ENCODE results near the gene SERINC1. TPM values are rescaled to one million over a fixed set of nuclear protein-coding genes. Genes with fewer than 3 reads are reported as not detected.

SERINC1 gene
- total RNA-seq, 3 donors from 2014 or later (not counting 1 experiment from before 2014, with no cell fraction given) = 124 to 131 (median 128) TPM

DNA sequence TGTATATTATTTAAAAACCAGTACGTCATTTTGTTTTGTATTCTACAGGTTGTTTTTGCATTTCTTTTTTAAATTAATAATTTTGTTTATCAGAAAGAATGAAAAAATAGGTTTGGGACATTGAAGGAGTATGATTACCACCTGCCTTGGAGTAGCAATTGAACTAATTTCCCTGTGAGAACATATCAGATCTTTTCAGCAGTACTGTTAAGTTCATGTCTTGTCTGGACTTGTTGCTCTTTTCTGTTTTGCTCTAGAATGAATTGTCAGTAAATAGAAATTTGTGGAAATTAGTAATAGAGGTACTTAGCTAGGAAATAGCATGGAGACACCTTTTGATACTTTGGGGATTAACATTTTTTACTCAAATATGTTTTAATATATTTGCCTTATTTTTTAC, 47.9 kb downstream of the SERINC1 start:
- Histone ChIP-seq H3K4me3 (ENCODE audit: low read length) (no peak overlapping the region), H3K27ac (ENCODE audit: low read length) (no peak overlapping the region), H3K27me3 (ENCODE audit: control insufficient read depth, insufficient read depth, low read length) (no peaks in the 10 kb centered on the region), H3K9me3 (ENCODE audit: control insufficient read depth, insufficient read depth, low read length) (no peaks in the 10 kb centered on the region), H3K4me1 (ENCODE audit: control insufficient read depth, insufficient read depth, low read length) (no peaks in the 10 kb centered on the region), H3K36me3 (ENCODE audit: control insufficient read depth, insufficient read depth, low read length) (peaks cover 47% of the 10 kb centered on the region)
- Mint-ChIP-seq H3K36me3 (peaks cover 18% of the 10 kb centered on the region), H3K4me1 (no peaks in the 10 kb centered on the region), H3K27ac (no peak overlapping the region), H3K4me3 (no peak overlapping the region), H3K27me3 (ENCODE audit: low read depth in 2 of 2) (no peaks in the 10 kb centered on the region), H3K9me3 (no peaks in the 10 kb centered on the region)
- intact Hi-C loops (cut with micrococcal nuclease) = no loop called here
- DNase-seq (no peak), ATAC-seq (no peak)
- no CpG with 5 or more reads among the region's 1 CpG for WGBS (ENCODE audit: insufficient coverage)
- TF ChIP-seq, protein P1, sequence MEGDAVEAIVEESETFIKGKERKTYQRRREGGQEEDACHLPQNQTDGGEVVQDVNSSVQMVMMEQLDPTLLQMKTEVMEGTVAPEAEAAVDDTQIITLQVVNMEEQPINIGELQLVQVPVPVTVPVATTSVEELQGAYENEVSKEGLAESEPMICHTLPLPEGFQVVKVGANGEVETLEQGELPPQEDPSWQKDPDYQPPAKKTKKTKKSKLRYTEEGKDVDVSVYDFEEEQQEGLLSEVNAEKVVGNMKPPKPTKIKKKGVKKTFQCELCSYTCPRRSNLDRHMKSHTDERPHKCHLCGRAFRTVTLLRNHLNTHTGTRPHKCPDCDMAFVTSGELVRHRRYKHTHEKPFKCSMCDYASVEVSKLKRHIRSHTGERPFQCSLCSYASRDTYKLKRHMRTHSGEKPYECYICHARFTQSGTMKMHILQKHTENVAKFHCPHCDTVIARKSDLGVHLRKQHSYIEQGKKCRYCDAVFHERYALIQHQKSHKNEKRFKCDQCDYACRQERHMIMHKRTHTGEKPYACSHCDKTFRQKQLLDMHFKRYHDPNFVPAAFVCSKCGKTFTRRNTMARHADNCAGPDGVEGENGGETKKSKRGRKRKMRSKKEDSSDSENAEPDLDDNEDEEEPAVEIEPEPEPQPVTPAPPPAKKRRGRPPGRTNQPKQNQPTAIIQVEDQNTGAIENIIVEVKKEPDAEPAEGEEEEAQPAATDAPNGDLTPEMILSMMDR (IDR thresholded peaks at IDR 0.05) = no peak

DNA sequence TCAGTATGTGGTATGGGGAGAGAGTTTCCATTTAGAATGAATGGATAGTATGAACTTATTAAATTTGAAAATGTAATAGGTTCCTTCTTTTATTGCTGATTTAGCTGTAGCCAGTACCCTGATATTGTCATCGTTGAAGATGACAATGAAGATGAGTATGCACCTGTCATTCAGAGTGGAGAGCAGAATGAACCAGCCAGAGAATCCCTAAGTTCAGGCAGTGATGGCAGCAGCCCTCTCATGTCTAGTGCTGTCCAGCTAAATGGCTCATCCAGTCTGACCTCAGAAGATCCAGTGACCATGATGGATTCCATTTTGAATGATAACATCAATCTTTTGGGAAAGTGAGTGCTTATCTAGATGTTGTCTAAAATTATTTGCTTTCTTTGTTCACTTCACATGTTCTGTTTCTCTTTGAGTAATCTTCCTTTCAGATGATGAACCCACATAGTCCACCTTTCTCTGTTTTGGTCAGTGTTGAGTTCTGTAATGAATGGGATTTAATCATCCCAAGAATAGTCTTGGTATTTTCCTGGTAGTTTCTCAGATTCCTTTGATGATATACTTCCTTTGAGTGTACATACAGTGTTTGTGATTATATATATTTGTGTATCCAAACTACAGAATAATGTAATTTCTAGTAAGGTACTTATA, 48.9 kb downstream of the SERINC1 start:
- H3K27ac Mint-ChIP-seq = no peak overlapping the region
- WGBS (ENCODE audit: insufficient coverage) = 83% methylated on average over 1 of the region's 1 CpG

DNA sequence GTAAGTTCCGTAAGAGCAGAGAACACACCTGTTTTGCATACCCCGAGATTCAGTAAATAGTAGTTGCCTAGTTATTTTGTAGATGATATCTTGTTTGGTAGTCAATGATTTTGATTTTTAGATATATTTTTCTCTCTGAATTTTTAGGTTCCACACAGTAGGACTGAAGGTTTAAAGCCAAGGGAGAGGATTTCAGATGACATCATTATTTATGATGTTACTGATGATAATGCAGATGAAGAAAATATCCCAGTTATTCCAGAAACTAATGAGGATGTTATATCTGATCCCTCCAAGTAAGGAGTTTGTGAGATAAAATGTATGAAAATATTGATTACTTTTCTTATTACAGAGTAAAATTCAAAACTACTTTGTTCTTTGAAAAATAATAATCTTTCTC, 49.6 kb downstream of the SERINC1 start:
- H3K4me3 ChIP-seq (ENCODE audit: low read length) = no peak overlapping the region
- H3K4me1 ChIP-seq (ENCODE audit: control insufficient read depth, insufficient read depth, low read length) = no peaks in the 10 kb centered on the region
- H3K9me3 ChIP-seq (ENCODE audit: control insufficient read depth, insufficient read depth, low read length) = no peaks in the 10 kb centered on the region
- intact Hi-C loops (cut with micrococcal nuclease) = no loop called here
- H3K4me3 Mint-ChIP-seq = no peak overlapping the region
- TF ChIP-seq, protein P1 (IDR thresholded peaks at IDR 0.05) = no peak
- H3K27ac Mint-ChIP-seq = no peak overlapping the region
- H3K9me3 Mint-ChIP-seq = no peaks in the 10 kb centered on the region
- H3K36me3 ChIP-seq (ENCODE audit: control insufficient read depth, insufficient read depth, low read length) = peaks cover 49% of the 10 kb centered on the region
- no peak for DNase-seq
- no peak for ATAC-seq
- H3K27ac ChIP-seq (ENCODE audit: low read length) = no peak overlapping the region
- peaks cover 18% of the 10 kb centered on the region for H3K36me3 Mint-ChIP-seq
- H3K27me3 Mint-ChIP-seq (ENCODE audit: low read depth in 2 of 2) = no peaks in the 10 kb centered on the region
- 94% methylated on average over 2 of the region's 2 CpGs for WGBS (ENCODE audit: insufficient coverage)
- H3K27me3 ChIP-seq (ENCODE audit: control insufficient read depth, insufficient read depth, low read length) = no peaks in the 10 kb centered on the region
- no peaks in the 10 kb centered on the region for H3K4me1 Mint-ChIP-seq

More for the DNA sequence above, 48.9 kb downstream of the SERINC1 start:
- Histone ChIP-seq H3K27ac (ENCODE audit: low read length) (no peak overlapping the region), H3K4me1 (ENCODE audit: control insufficient read depth, insufficient read depth, low read length) (no peaks in the 10 kb centered on the region), H3K27me3 (ENCODE audit: control insufficient read depth, insufficient read depth, low read length) (no peaks in the 10 kb centered on the region), H3K9me3 (ENCODE audit: control insufficient read depth, insufficient read depth, low read length) (no peaks in the 10 kb centered on the region), H3K4me3 (ENCODE audit: low read length) (no peak overlapping the region), H3K36me3 (ENCODE audit: control insufficient read depth, insufficient read depth, low read length) (peaks cover 47% of the 10 kb centered on the region)
- TF ChIP-seq, protein P1 (IDR thresholded peaks at IDR 0.05) = no peak
- Mint-ChIP-seq H3K36me3 (peaks cover 18% of the 10 kb centered on the region), H3K4me1 (no peaks in the 10 kb centered on the region), H3K9me3 (no peaks in the 10 kb centered on the region), H3K27me3 (ENCODE audit: low read depth in 2 of 2) (no peaks in the 10 kb centered on the region), H3K4me3 (no peak overlapping the region)
- DNase-seq = no peak
- intact Hi-C loops (cut with micrococcal nuclease) = no loop called here
- no peak for ATAC-seq

DNA sequence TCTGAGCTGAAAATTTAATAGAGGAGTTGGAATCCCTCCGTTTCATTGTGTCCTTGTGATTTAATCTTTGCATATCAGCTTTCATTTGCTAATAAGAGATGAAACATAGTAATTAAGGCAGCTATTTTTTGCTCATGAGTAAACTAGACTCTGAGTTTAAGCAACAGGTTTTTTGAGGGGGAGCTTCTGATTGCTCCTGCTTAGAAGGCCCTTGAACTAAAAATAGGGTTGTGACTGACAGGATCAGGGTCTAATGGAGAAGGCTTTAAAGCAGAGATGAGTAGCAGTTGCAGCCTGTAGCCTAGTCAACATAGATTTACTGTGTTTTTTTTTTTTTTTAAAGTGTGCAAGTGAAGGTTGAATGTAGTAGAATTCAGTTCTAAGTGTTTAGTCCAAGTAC, 54.8 kb downstream of the SERINC1 start:
- ATAC-seq (no peak), DNase-seq (no peak)
- H3K4me1 ChIP-seq (ENCODE audit: control insufficient read depth, insufficient read depth, low read length) = no peaks in the 10 kb centered on the region
- H3K27me3 ChIP-seq (ENCODE audit: control insufficient read depth, insufficient read depth, low read length) = no peaks in the 10 kb centered on the region
- intact Hi-C loops (cut with micrococcal nuclease) = no loop called here
- H3K36me3 ChIP-seq (ENCODE audit: control insufficient read depth, insufficient read depth, low read length) = peaks cover 34% of the 10 kb centered on the region
- H3K36me3 Mint-ChIP-seq = peaks cover 6% of the 10 kb centered on the region
- no peaks in the 10 kb centered on the region for H3K27me3 Mint-ChIP-seq (ENCODE audit: low read depth in 2 of 2)
- TF ChIP-seq, protein P1 (IDR thresholded peaks at IDR 0.05) = no peak
- no peak overlapping the region for H3K27ac Mint-ChIP-seq
- H3K9me3 Mint-ChIP-seq = no peaks in the 10 kb centered on the region
- H3K9me3 ChIP-seq (ENCODE audit: control insufficient read depth, insufficient read depth, low read length) = no peaks in the 10 kb centered on the region
- H3K4me1 Mint-ChIP-seq = peaks cover 0 to 4% of the 10 kb centered on the region in 2 donors
- no peak overlapping the region for H3K4me3 Mint-ChIP-seq
- WGBS (ENCODE audit: insufficient coverage) = 91% methylated on average over 1 of the region's 1 CpG
- H3K4me3 ChIP-seq (ENCODE audit: low read length) = no peak overlapping the region
- no peak overlapping the region for H3K27ac ChIP-seq (ENCODE audit: low read length)

Data from natural killer cell (primary cell).